ENCODE data around the gene AUTS2. TPM values are rescaled to one million over a fixed set of nuclear protein-coding genes. Genes with fewer than 3 reads are reported as not detected.

The AUTS2 gene
- total RNA-seq, 1 experiment from 2014 or later, result 256 TPM

DNA sequence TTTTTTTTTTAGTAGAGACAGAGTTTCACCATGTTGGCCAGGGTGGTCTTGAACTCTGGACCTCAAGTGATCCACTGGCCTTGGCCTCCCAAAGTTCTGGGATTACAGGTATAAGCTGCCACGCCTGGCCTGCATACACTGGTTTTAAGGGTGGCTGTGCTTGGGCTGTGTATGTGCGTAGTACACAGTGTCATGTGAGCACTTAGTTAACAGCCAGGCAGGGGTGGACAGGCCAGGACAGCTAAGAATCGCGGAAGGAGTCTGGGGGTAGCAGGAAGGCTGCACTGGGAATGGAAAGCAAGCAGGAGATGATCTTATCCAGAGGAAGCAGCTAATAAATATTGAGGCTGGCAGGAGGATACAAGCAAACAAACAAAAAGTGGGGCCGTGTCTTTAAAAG lies 1153.6 kb downstream of the AUTS2 start:
- Histone ChIP-seq H3K14ac (ENCODE audit: insufficient read depth, low read length) (peak overlapping the region; percentile 17; the same call in 1 of the 2 replicates), H4K5ac (ENCODE audit: insufficient read length, low read depth, low read length) (no peak overlapping the region), H2BK12ac (ENCODE audit: insufficient read length, low read depth, low read length) (no peak overlapping the region), H2AK5ac (ENCODE audit: insufficient read length, low read length) (no peak overlapping the region), H3K18ac (ENCODE audit: insufficient read length, low read depth, low read length) (no peak overlapping the region), H3K23ac (ENCODE audit: insufficient read length, low read depth, low read length) (no peak overlapping the region), H3T11ph (ENCODE audit: low read length) (no peak overlapping the region), H4K20me1 (ENCODE audit: control insufficient read depth, insufficient read depth, insufficient read length) (no peaks in the 10 kb centered on the region), H3K56ac (ENCODE audit: insufficient read length, low read depth, low read length) (no peak overlapping the region), H3K79me2 (ENCODE audit: insufficient read depth, low read length) (peaks cover 42% of the 10 kb centered on the region), H3K4me1 (ENCODE audit: insufficient read depth, low read length) (peaks cover 3% of the 10 kb centered on the region; the same call in 1 of the 2 replicates), H3K9me3 (ENCODE audit: control insufficient read depth, low read depth, low read length) (no peaks in the 10 kb centered on the region), H4K8ac (replicated peaks; ENCODE audit: insufficient read length, low read depth, low read length) (no peak overlapping the region), H3K4me2 (ENCODE audit: insufficient read depth, insufficient read length, low read length) (no peak overlapping the region), H3K4ac (ENCODE audit: low read depth, low read length) (no peak overlapping the region), H3K79me1 (ENCODE audit: insufficient read depth, low read depth, low read length, poor library complexity, severe bottlenecking) (peaks cover 16% of the 10 kb centered on the region), H2BK5ac (ENCODE audit: insufficient read length, low read length) (no peak overlapping the region), H2AFZ (ENCODE audit: low read length) (no peak overlapping the region), H3K23me2 (ENCODE audit: insufficient read length, low read depth, low read length, poor library complexity, severe bottlenecking) (no peaks in the 10 kb centered on the region), H2BK120ac (ENCODE audit: low read depth, low read length, poor library complexity, severe bottlenecking) (no peak overlapping the region), H2BK15ac (ENCODE audit: low read depth, low read length) (no peak overlapping the region), H3K27ac (ENCODE audit: insufficient read length, low read depth, low read length) (no peak overlapping the region), H3K27me3 (ENCODE audit: insufficient read depth, low read length) (no peaks in the 10 kb centered on the region), H3K9ac (ENCODE audit: extremely low read depth, insufficient read length, low read length) (no peak overlapping the region), H2BK20ac (ENCODE audit: low read depth, low read length, poor library complexity, severe bottlenecking) (no peak overlapping the region), H4K91ac (ENCODE audit: insufficient read length, low read depth, low read length) (no peak overlapping the region)
- peaks cover 5 to 30% (median 29%) of the 10 kb centered on the region in 3 experiments; a peak in 6 of 7 replicates for H3K36me3 Mint-ChIP-seq (ENCODE audit: insufficient read depth in 1 of 3, low read depth in 3 of 3)
- DNase-seq, result no peak
- TF ChIP-seq, protein P1, sequence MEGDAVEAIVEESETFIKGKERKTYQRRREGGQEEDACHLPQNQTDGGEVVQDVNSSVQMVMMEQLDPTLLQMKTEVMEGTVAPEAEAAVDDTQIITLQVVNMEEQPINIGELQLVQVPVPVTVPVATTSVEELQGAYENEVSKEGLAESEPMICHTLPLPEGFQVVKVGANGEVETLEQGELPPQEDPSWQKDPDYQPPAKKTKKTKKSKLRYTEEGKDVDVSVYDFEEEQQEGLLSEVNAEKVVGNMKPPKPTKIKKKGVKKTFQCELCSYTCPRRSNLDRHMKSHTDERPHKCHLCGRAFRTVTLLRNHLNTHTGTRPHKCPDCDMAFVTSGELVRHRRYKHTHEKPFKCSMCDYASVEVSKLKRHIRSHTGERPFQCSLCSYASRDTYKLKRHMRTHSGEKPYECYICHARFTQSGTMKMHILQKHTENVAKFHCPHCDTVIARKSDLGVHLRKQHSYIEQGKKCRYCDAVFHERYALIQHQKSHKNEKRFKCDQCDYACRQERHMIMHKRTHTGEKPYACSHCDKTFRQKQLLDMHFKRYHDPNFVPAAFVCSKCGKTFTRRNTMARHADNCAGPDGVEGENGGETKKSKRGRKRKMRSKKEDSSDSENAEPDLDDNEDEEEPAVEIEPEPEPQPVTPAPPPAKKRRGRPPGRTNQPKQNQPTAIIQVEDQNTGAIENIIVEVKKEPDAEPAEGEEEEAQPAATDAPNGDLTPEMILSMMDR (conservative IDR thresholded peaks at IDR 0.05), result no peak
- peak overlapping the region in 1 of 3 experiments; percentile 87; a peak in 2 of 7 replicates for H3K27ac Mint-ChIP-seq
- H3K4me1 Mint-ChIP-seq, result peaks cover 46 to 68% of the 10 kb centered on the region in 2 experiments
- H3K9me3 Mint-ChIP-seq, result no peaks in the 10 kb centered on the region
- no CpG with 5 or more reads among the region's 5 CpGs for WGBS (ENCODE audit: extremely low coverage, insufficient read length, low lambda C conversion rate)
- no peak overlapping the region for H3K4me3 Mint-ChIP-seq
- no peaks in the 10 kb centered on the region for H3K27me3 Mint-ChIP-seq (ENCODE audit: low read depth)

Data from H9 (cell line).